ENCODE measurements around the gene TTC28. TPM values are rescaled to one million over a fixed set of nuclear protein-coding genes. Genes with fewer than 3 reads are reported as not detected.

Gene TTC28
- total RNA-seq, 1 donor from 2014 or later, result 13.5 TPM

- H3K27me3 ChIP-seq (ENCODE audit: control insufficient read depth, insufficient read depth, low read length), result no peaks in the 10 kb centered on the region
- TF ChIP-seq CTCF (IDR thresholded peaks at IDR 0.05; ENCODE audit: insufficient read depth, low read length, poor library complexity, severe bottlenecking), result no peak
- H3K36me3 ChIP-seq (ENCODE audit: control insufficient read depth, insufficient read depth, low read length), result no peaks in the 10 kb centered on the region
- no peak overlapping the region for H3K4me3 ChIP-seq (ENCODE audit: low read depth, low read length)
- DNase-seq (ENCODE audit: low read depth), result no peak
These were observed 77.7 kb downstream of the TTC28 start for GRCh38 chr22:28601915-28602314.

- Histone ChIP-seq H3K4me3 (ENCODE audit: low read depth, low read length) (no peak overlapping the region), H3K27me3 (ENCODE audit: control insufficient read depth, insufficient read depth, low read length) (no peaks in the 10 kb centered on the region), H3K36me3 (ENCODE audit: control insufficient read depth, insufficient read depth, low read length) (no peaks in the 10 kb centered on the region)
- peak; percentile 10 for TF ChIP-seq CTCF (IDR thresholded peaks at IDR 0.05; ENCODE audit: insufficient read depth, low read length, poor library complexity, severe bottlenecking)
- peak; percentile 16 for DNase-seq (ENCODE audit: low read depth)
These were observed 79.0 kb downstream of the TTC28 start for GRCh38 chr22:28600546-28601143.

GRCh38 chr22:28599693-28600092 lies 79.9 kb downstream of the TTC28 start:
- Histone ChIP-seq H3K36me3 (ENCODE audit: control insufficient read depth, insufficient read depth, low read length) (no peaks in the 10 kb centered on the region), H3K4me3 (ENCODE audit: low read depth, low read length) (no peak overlapping the region), H3K27me3 (ENCODE audit: control insufficient read depth, insufficient read depth, low read length) (no peaks in the 10 kb centered on the region)
- TF ChIP-seq CTCF (IDR thresholded peaks at IDR 0.05; ENCODE audit: insufficient read depth, low read length, poor library complexity, severe bottlenecking), result no peak
- no peak for DNase-seq (ENCODE audit: low read depth)

- no peak overlapping the region for H3K4me3 ChIP-seq (ENCODE audit: low read depth, low read length)
- DNase-seq (ENCODE audit: low read depth), result no peak
- no peaks in the 10 kb centered on the region for H3K36me3 ChIP-seq (ENCODE audit: control insufficient read depth, insufficient read depth, low read length)
- no peak for TF ChIP-seq CTCF (IDR thresholded peaks at IDR 0.05; ENCODE audit: insufficient read depth, low read length, poor library complexity, severe bottlenecking)
- no peaks in the 10 kb centered on the region for H3K27me3 ChIP-seq (ENCODE audit: control insufficient read depth, insufficient read depth, low read length)
These were observed 82.0 kb downstream of the TTC28 start for GRCh38 chr22:28597665-28598064.

GRCh38 chr22:28594797-28595462 lies 84.7 kb downstream of the TTC28 start:
- no peaks in the 10 kb centered on the region for H3K27me3 ChIP-seq (ENCODE audit: control insufficient read depth, insufficient read depth, low read length)
- peak; percentile 16 for DNase-seq (ENCODE audit: low read depth)
- peak; percentile 68 for TF ChIP-seq CTCF (IDR thresholded peaks at IDR 0.05; ENCODE audit: insufficient read depth, low read length, poor library complexity, severe bottlenecking)
- H3K36me3 ChIP-seq (ENCODE audit: control insufficient read depth, insufficient read depth, low read length), result no peaks in the 10 kb centered on the region
- H3K4me3 ChIP-seq (ENCODE audit: low read depth, low read length), result no peak overlapping the region
